Esophagus muscularis mucosa (tissue), 4 donors: ENCODE results near the gene TPP2. TPM values are rescaled to one million over a fixed set of nuclear protein-coding genes. Genes with fewer than 3 reads are reported as not detected.

Experiments used
- DNase-seq: peaks from one replicate; pipeline ENCODE4 v3.0.0-alpha.2; 2017; ENCODE audit errors: extremely low spot score
- H3K27ac ChIP-seq, 4 donors: fragments of 200-600 bp; sonication (generic); replicated peaks in 1 of 4; 1 replicate in 3 of 4; 2 replicates in 1 of 4; pipeline ENCODE4 v1.5.1; 2016 to 2019; ENCODE audit warnings: mild to moderate bottlenecking in 1 of 4
- H3K27me3 ChIP-seq, 4 donors: fragments of 200-600 bp; sonication (generic); one replicate each; pipeline versions ENCODE4 v1.5.1 to v1.6.0; 2016 to 2019
- H3K36me3 ChIP-seq, 4 donors: fragments of 200-600 bp; sonication (generic); one replicate each; pipeline ENCODE4 v1.5.1; 2016 to 2019
- H3K4me1 ChIP-seq, 4 donors: fragments of 200-600 bp; sonication (generic); one replicate each; pipeline ENCODE4 v1.5.1; 2016 to 2019
- H3K4me3 ChIP-seq, 4 donors: fragments of 200-600 bp; sonication (generic); 1 replicate in 2 of 4; 2 replicates in 2 of 4; pipeline ENCODE4 v1.5.1; 2016 to 2019; ENCODE audit warnings: mild to moderate bottlenecking in 4 of 4, moderate library complexity in 1 of 4
- H3K9me3 ChIP-seq, 4 donors: fragments of 200-600 bp; sonication (generic); 1 replicate in 3 of 4; 2 replicates in 1 of 4; pipeline ENCODE4 v1.5.1; 2016 to 2019
- CTCF ChIP-seq, 3 experiments: fragments of 200-600 bp in 2 of 3; fragments of 450-650 bp in 1 of 3; sonication (generic) in 2 of 3; IDR thresholded peaks; one replicate each; pipeline ENCODE4 v1.5.1; 2017 to 2019; ENCODE audit warnings: antibody characterized with exemption in 3 of 3, mild to moderate bottlenecking in 2 of 3, moderate library complexity in 1 of 3
- EP300 ChIP-seq: sonication (generic); formaldehyde crosslinking; IDR thresholded peaks from one replicate; pipeline ENCODE4 v1.6.1; 2017; ENCODE audit warnings: antibody characterized with exemption
- POLR2A ChIP-seq: fragments of 450-650 bp; IDR thresholded peaks from one replicate; pipeline ENCODE4 v1.6.1; 2017; ENCODE audit warnings: antibody characterized with exemption, moderate library complexity, mild to moderate bottlenecking, low read depth
- POLR2AphosphoS5 ChIP-seq, 2 donors: sonication (generic); formaldehyde crosslinking; IDR thresholded peaks; one replicate each; pipeline ENCODE4 v1.6.1; 2017; ENCODE audit warnings: antibody characterized with exemption in 2 of 2
- WGBS: methylation state at CpG from one replicate; pipeline ENCODE4 v1.1.5; 2018; 5-methylcytosine and 5-hydroxymethylcytosine counted together
- intact Hi-C: fragments of 100-400 bp; cut with DNase I; formaldehyde crosslinking; loops from one replicate; pipeline ENCODE4 v1.15.1; 2023
- total RNA-seq, 4 donors: library from RNA; depleted of rRNA; stranded (reverse); fragments of >200 nt; gene quantifications; one replicate each; pipeline versions ENCODE4 v1.1.0 to v1.2.1, GENCODE V29; 2016

The TPP2 gene
- total RNA-seq, 4 donors from 2014 or later: 30.3 to 38.4 (median 32.1) TPM

- no peak for DNase-seq
- H3K9me3 ChIP-seq: peaks cover 0 to 11% (median 2%) of the 10 kb centered on the region in 4 donors
- WGBS: 96% methylated on average over 4 of the region's 4 CpGs
- H3K27me3 ChIP-seq: no peaks in the 10 kb centered on the region
- H3K4me1 ChIP-seq: no peaks in the 10 kb centered on the region
- intact Hi-C loops: no loop called here
- no peak for TF ChIP-seq POLR2AphosphoS5 (IDR thresholded peaks at IDR 0.05)
- no peak for TF ChIP-seq POLR2A
- no peak for TF ChIP-seq EP300
- TF ChIP-seq CTCF (IDR thresholded peaks at IDR 0.05): no peak
- no peak overlapping the region for H3K27ac ChIP-seq
- no peak overlapping the region for H3K4me3 ChIP-seq
- peaks cover 29 to 92% (median 51%) of the 10 kb centered on the region in 4 donors for H3K36me3 ChIP-seq
These were observed 71.1 kb downstream of the TPP2 start for GRCh38 chr13:102667911-102668310.

- Histone ChIP-seq H3K27ac (no peak overlapping the region), H3K4me1 (no peaks in the 10 kb centered on the region), H3K36me3 (peaks cover 32 to 93% (median 56%) of the 10 kb centered on the region in 4 donors), H3K27me3 (no peaks in the 10 kb centered on the region), H3K4me3 (no peak overlapping the region), H3K9me3 (peaks cover 0 to 11% (median 2%) of the 10 kb centered on the region in 4 donors)
- no peak for DNase-seq
- TF ChIP-seq EP300: no peak
- TF ChIP-seq POLR2AphosphoS5 (IDR thresholded peaks at IDR 0.05): no peak
- no peak for TF ChIP-seq POLR2A
- TF ChIP-seq CTCF (IDR thresholded peaks at IDR 0.05): no peak
- intact Hi-C loops: no loop called here
- WGBS: 75% methylated on average over 5 of the region's 5 CpGs
These were observed 73.3 kb downstream of the TPP2 start for GRCh38 chr13:102670130-102670529.

- H3K27me3 ChIP-seq: no peaks in the 10 kb centered on the region
- no peaks in the 10 kb centered on the region for H3K4me1 ChIP-seq
- DNase-seq: no peak
- no peak overlapping the region for H3K27ac ChIP-seq
- intact Hi-C loops: no loop called here
- no peak overlapping the region for H3K4me3 ChIP-seq
- H3K36me3 ChIP-seq: peaks cover 41 to 96% (median 60%) of the 10 kb centered on the region in 4 donors
- peaks cover 0 to 6% (median 2%) of the 10 kb centered on the region in 4 donors for H3K9me3 ChIP-seq
- TF ChIP-seq EP300 (no peak), CTCF (IDR thresholded peaks at IDR 0.05) (no peak), POLR2A (no peak), POLR2AphosphoS5 (IDR thresholded peaks at IDR 0.05) (no peak)
- 89% methylated on average over 3 of the region's 3 CpGs for WGBS
These were observed 78.3 kb downstream of the TPP2 start for GRCh38 chr13:102675115-102675514.

- Histone ChIP-seq H3K27me3 (no peaks in the 10 kb centered on the region), H3K4me1 (no peaks in the 10 kb centered on the region), H3K27ac (no peak overlapping the region), H3K4me3 (no peak overlapping the region), H3K36me3 (peaks cover 36 to 80% (median 56%) of the 10 kb centered on the region in 4 donors), H3K9me3 (no peaks in the 10 kb centered on the region)
- 78% methylated on average over 4 of the region's 4 CpGs for WGBS
- TF ChIP-seq EP300: no peak
- TF ChIP-seq POLR2AphosphoS5 (IDR thresholded peaks at IDR 0.05): no peak
- TF ChIP-seq POLR2A: no peak
- TF ChIP-seq CTCF (IDR thresholded peaks at IDR 0.05): no peak
- intact Hi-C loops: no loop called here
- no peak for DNase-seq
These were observed 80.3 kb downstream of the TPP2 start for GRCh38 chr13:102677122-102677521.
